A549 treated with ZK216348 at 1 μM for 4 hours (cell line): Measurements from ENCODE around the gene MT1A. TPM values are rescaled to one million over a fixed set of nuclear protein-coding genes. Genes with fewer than 3 reads are reported as not detected.

Experiments used
- total RNA-seq: library from RNA; stranded (reverse); fragments of 200-300 nt; extraction: Qiagen RNA extraction; gene quantifications from 5 replicates; pipeline ENCODE4 v1.2.3, GENCODE V29; 2022; ENCODE audit warnings: low read depth

Gene MT1A
- total RNA-seq: 16.3 to 25.0 TPM (median 19.6 TPM) in 5 replicates

DNA sequence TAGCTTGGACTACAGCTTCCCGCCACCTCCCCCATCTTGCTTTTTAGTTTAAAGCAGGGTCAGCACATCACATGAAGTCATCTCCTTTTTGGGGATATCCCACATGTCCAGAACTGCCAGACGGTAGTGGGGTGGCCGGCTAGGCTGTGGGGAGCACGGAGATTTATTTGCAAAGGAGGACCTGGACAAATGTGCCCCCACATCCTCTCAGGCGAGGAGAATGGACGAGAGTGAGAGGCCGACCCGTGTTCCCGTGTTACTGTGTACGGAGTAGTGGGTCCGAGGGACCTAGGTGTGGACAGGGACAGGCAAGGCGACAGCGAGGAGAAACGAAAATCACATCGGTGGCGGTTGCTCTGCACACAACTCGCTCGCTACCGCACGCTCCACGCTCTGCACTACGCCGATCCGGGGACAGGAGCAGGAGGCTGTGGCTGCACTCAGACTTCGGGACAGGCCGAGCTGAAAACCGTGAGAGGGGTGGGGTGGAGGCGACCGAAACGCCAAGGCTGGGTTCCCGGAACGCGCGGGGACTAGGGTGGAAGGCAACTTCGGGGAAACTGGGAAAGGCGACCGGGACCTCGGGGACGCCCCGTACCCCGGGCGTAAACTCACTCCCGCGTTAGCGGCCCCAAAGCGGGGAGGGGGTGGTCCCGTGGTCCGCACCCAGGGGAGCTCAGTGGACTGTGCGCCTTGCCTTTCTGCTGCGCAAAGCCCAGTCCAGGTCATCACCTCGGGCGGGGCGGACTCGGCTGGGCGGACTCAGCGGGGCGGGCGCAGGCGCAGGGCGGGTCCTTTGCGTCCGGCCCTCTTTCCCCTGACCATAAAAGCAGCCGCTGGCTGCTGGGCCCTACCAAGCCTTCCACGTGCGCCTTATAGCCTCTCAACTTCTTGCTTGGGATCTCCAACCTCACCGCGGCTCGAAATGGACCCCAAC is at the start of gene MT1A:
MT1A (plus strand) TSS at position 853 of the 937 bp plus-strand sequence; CDS start at position 926, 73 bp downstream.

DNA sequence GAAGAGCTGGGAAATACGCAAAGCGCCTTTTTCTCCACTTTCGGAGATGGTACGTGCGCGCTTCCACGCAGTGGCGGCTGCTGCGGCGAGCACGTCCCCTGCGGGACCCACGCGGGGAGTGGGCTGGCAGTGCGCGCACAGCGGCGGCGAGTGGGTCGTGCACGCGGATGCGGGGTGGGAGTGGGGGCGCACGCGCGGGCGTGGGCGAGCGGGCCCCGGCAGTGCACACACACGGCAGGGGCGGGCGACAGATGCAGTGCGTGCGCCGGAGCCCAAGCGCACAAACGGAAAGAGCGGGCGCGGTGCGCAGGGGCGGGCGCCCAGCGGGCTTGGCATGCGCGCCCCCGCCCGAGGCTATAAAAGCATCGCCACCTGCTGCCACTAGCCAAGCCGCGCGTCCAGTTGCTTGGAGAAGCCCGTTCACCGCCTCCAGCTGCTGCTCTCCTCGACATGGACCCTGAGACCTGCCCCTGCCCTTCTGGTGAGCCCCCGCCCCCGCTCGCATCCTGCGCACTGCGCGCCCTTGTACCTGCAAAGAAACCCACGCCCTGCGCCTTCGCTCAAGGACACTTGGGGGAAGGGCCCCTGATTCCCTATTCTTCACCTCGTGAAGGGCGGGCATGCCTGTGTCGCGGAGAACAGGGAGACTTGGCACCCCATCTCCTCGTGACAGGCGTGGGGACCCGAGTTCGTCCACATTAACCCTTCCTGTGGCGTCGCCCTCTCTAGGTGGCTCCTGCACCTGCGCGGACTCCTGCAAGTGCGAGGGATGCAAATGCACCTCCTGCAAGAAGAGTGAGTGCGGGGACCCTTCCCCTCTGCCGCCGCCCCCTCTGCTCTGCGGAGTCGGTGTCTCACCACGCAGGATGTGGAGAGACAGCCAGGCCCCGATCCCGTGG is 49.1 kb upstream of the MT1A start, which contains the start of gene MT3:
MT3 (plus strand) TSS at position 388 of the 899 bp plus-strand sequence; CDS start at position 451, 63 bp downstream.

DNA sequence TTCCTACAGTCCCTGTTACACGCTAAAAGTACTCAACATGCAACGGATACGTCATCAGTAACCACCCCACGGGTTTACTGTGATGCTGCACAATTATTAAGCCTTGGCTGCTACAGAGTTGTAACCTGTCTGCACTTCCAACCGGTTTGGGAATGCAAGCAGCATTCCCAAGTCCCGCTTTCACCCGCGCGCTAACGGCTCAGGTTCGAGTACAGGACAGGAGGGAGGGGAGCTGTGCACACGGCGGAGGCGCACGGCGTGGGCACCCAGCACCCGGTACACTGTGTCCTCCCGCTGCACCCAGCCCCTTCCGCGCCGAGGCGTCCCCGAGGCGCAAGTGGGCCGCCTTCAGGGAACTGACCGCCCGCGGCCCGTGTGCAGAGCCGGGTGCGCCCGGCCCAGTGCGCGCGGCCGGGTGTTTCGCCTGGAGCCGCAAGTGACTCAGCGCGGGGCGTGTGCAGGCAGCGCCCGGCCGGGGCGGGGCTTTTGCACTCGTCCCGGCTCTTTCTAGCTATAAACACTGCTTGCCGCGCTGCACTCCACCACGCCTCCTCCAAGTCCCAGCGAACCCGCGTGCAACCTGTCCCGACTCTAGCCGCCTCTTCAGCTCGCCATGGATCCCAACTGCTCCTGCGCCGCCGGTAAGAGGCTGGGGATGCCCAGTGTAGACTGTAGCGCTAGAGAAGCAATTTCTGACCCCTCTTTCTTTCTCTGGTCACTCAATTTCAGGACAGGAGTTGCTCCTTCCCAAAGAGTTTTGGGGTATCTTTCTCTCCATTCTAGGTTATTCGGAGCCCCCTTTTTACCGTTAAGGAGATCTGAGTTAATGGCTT is 30.2 kb upstream of the MT1A start, which contains the start of gene MT2A:
MT2A (plus strand) TSS at position 542 of the 833 bp plus-strand sequence; CDS start at position 614, 72 bp downstream.

DNA sequence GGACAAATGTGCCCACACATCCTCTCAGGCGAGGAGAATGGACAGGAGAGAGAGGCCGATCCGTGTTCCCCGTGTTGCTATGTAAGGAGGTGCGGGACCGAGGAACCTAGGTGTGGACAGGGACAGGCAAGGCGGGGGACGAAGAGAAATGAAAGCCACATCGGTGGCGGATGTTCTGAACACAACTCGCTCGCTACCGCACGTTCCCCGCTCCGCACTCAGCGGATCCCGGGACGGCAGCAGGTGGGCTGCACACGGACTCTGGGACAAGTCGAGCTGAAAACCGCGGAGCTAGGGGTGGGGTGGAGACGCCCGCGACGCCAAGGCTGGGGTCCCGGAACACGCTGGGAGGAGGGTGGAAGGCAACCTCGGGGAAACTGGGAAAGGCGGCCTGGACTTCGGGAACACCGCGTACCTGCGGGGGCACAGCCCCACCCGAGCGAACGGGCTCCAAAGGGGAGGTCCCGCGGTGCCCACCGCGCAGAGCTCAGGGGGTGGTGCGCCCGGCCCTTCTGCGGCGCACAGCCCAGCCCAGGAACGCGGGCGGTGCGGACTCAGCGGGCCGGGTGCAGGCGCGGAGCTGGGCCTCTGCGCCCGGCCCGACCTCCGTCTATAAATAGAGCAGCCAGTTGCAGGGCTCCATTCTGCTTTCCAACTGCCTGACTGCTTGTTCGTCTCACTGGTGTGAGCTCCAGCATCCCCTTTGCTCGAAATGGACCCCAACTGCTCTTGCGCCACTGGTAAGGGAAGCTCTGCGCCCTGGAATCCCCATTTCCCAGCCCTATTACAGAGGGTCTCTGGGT is 13.1 kb upstream of the MT1A start, which contains the start of gene MT1E:
MT1E (plus strand) TSS at position 642 of the 803 bp plus-strand sequence; CDS start at position 713, 71 bp downstream.

DNA sequence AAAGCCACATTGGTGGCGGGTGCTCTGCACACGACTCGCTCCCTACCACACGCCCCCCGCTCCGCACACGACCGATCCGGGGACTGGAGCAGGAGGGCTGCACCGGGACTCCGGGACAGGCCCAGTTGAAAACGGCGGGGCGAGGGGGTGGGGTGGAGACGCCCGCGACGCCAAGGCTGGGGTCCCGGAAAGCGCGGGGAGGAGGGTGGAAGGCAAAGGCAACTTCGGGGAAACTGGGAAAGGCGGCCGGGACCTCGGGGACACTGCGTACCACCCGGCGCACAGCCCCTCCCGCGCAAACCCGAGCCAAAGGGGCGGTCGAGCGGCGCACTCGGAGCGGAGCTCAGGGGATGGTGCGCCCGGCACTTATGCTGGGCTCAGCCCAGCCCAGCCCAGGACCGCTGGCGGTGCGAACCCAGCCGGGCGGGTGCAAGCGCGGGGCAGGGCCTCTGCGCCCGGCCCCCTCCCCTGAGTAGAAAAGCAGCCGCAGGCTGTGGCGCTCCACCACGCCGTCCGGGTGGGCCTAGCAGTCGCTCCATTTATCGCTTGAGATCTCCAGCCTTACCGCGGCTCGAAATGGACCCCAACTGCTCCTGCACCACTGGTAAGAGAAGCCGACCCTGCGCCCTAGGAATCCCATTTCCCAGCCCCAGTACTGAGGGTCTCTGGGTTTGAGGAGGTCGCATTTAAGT is 6.2 kb upstream of the MT1A start, which contains the start of gene MT1M:
MT1M (plus strand) TSS at position 504 of the 692 bp plus-strand sequence; CDS start at position 577, 73 bp downstream.

DNA sequence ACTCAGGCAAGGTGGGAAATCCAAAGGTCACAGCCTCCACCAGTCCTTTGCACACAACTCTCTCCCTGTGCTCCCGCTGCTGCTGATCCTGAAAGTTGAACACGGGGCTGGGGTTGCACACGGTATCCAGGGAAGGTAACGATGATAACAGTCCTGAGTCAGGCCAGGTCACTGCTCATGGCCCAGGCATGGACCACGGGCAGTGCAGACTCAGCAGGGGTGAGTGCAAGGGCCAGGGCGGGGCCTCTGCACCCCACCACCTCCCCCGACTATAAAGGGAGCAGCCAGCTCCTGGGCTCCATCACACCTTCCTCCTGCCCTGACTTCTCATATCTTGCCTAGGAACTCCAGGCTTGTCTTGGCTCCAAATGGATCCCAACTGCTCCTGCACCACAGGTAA is 13.1 kb downstream of the MT1A start, which contains the start of gene MT1B:
MT1B (plus strand) TSS at position 301 of the 400 bp plus-strand sequence; CDS start at position 369, 68 bp downstream.

DNA sequence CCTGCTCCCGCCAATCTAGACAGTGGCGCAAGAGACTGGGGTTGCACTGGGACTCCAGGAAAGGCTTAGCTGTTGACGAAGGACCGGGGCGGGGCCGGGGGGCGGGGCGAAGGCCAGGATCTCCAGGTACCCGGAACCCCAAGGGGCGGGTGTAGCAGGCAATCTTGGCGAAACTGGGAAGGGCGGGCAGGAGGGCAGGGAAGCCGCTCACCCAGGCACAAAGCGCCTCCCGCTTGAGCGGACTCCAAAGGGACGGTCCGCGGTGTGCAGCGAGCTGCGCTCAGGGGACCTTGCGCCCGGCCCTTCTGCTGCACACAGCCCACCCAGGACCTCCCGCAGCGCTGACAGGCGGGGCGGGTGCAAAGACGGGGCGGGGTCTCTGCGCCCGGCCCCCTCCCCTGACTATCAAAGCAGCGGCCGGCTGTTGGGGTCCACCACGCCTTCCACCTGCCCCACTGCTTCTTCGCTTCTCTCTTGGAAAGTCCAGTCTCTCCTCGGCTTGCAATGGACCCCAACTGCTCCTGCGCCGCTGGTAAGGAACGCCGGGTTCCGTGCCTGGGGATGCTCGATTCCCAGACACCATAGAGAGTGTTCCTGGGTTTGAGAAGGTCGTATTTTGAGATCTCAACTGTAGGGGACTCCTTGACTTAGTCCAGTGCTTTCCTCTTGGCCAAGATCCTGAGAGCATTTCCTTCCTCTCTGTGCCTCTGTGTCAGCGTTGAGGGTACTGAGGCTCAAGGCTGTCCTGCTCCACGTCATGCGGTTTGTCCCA is 19.3 kb downstream of the MT1A start, which contains the start of gene MT1F:
MT1F (plus strand) TSS at position 405 of the 772 bp plus-strand sequence; CDS start at position 505, 100 bp downstream.

DNA sequence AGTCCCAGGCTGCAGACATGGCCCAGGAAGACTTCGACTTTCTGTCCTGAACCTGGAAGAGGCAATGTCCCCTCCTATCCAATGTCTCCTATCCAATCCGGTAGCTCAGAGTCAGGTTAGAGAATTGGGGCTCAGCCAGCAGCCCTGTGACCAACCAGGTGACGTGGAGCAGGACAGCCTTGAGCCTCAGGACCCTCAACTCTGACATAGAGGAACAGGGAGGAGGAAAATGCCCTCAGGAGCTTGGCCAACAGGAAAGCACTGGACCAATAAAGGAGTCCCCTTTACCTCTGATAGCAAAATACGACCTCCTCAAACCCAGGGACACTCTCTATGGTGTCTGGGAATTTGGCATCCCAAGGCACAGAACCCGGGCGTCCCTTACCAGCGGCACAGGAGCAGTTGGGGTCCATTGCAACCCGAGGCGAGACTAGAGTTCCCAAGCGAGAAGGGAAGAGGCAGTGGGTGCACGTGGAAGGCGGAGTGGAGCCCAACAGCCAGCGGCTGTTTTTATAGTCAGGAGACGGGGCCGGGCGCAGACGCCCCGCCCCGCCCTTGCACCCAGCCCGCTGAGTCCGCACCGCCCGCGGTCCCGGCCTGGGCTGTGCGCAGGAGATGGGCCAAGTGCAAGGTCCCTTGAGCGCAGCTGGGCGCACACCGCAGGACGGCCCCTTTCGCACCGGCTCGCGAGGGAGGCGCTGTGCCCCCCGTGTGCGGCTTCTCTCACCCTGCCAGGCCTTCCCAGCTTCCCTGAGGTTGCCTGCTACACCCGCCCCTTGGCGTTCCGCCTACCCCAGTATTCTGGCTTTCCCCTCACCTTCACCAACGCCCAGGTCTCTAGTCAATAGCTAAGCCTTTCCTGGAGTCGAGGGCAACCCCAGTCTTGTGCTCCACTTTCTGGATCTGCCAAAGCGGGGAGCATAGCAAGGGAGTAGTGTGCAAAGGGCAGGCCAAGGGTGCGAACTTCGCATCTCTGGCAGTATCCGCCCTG is 29.4 kb downstream of the MT1A start, which contains the start of gene MT1G:
MT1G (minus strand) TSS at position 485 of the 991 bp plus-strand sequence; CDS start at position 413, 72 bp downstream.

DNA sequence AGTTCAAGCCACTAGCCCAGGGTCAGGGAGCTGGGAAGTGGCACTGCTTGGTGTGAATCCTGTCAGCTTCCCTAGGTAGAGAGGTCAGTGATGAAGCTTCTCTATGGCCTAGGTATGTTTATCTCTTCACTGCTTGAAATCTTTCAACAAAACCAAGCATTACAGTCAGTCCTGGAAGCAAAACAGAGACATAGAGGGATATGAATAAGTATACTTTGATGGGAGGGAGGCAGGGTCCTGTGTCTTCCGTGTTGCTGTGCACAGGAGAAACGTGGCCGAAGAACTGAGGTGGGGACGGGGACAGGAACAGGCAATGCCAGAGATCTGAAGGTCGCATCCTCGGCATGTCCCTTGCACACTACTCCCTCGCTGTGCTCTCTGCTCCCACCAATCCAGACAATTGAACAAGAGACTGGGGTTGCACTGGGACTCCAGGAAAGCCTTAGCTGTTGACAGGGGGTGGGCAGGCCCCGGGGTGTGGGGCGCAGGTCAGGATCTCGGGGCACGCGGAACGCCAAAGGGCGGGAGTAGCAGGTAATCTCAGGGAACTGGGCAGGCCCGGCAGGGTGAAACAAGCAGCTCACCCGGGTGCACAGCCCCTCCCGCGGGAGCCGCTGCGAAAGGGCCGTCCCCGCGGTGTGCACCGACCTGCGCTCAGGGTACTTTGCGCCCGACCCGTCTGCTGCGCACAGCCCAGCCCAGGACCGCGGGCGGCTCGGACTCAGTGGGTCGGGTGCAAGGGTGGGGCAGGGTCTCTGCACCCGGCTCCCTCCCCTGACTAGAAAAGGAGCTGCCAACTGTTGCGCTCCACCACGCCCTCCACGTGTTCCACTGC is 30.8 kb downstream of the MT1A start, which contains the start of gene MT1H:
MT1H (plus strand) TSS at position 810 of the 835 bp plus-strand sequence. CDS start 71 bp downstream, outside the sequence.

DNA sequence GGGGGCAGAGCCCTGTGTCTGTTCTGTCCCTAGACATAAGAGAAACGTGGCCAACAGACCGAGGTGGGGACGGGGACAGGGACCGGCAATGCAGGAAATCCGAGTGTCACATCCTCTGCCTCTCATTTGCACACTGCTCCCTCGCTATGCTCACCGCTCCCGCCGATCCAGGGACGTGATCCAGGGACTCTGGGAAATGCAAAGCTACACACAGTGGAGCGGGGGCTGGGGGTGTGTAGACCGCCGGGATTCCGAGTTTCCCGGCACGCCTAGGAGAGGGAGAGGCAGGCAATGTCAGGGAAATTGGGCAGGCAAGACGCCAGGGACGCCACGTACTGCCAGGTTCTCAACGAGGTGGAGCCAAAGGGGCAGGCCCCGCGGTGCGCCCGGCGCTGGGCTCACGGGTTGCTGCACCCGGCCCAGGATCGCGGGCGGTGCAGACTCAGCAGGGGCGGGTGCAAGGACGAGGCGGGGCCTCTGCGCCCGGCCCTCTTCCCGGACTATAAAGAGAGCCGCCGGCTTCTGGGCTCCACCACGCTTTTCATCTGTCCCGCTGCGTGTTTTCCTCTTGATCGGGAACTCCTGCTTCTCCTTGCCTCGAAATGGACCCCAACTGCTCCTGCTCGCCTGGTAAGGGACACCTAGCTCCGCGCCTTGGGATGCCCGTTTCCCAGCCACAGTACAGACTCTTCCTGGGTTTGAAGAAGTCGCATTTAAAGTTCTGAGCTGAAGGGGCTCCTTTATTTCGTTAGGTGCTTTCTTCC is 43.7 kb downstream of the MT1A start, which contains the start of gene MT1X:
MT1X (plus strand) TSS at position 532 of the 764 bp plus-strand sequence; CDS start at position 603, 71 bp downstream.

Other genes starting within 250 kb of the MT1A start
- 56.8 to 70.3 TPM (median 63.5 TPM) in 5 replicates for gene AMFR, start 213.1 kb upstream of the MT1A start, total RNA-seq
- gene NUDT21, start 187.3 kb upstream of the MT1A start, total RNA-seq: 96.5 to 120 TPM (median 112 TPM) in 5 replicates
- 68.7 to 103 TPM (median 78.3 TPM) in 5 replicates for gene OGFOD1, start 187.1 kb upstream of the MT1A start, total RNA-seq
- gene BBS2, start 118.6 kb upstream of the MT1A start, total RNA-seq: 17.8 to 26.2 TPM (median 24.4 TPM) in 5 replicates
- gene MT4, start 73.6 kb upstream of the MT1A start, total RNA-seq: not detected in 5 replicates
- gene MT3, start 49.1 kb upstream of the MT1A start, total RNA-seq: 0.64 to 0.68 TPM in 2 of 5 replicates, not detected in the others
- gene MT2A, start 30.1 kb upstream of the MT1A start, total RNA-seq: 867 to 1,542 TPM (median 1,146 TPM) in 5 replicates
- 0.34 TPM in 1 of 5 replicates, not detected in the others for gene MT1E, start 12.9 kb upstream of the MT1A start, total RNA-seq
- gene MT1M, start 6.0 kb upstream of the MT1A start, total RNA-seq: not detected in 5 replicates
- not detected in 5 replicates for gene MT1B, start 13.2 kb downstream of the MT1A start, total RNA-seq
- gene MT1F, start 19.3 kb downstream of the MT1A start, total RNA-seq: 10.7 to 22.0 TPM (median 14.6 TPM) in 5 replicates
- gene MT1G, start 29.4 kb downstream of the MT1A start, total RNA-seq: not detected in 5 replicates
- gene MT1H, start 31.1 kb downstream of the MT1A start, total RNA-seq: not detected in 5 replicates
- gene MT1X, start 43.8 kb downstream of the MT1A start, total RNA-seq: 269 to 464 TPM (median 369 TPM) in 5 replicates
- gene NUP93, start 91.5 kb downstream of the MT1A start, total RNA-seq: 85.7 to 112 TPM (median 105 TPM) in 5 replicates
- gene SLC12A3, start 226.5 kb downstream of the MT1A start, total RNA-seq: not detected in 5 replicates